GM19452 (cell line): Measurements from ENCODE around the gene SPATA31A6.
"Not testable (repeated sequence)": the region's sequence is repeated elsewhere in the genome, so short reads cannot be mapped to it uniquely, and the experiment has no call there.

Experiments used
- ATAC-seq: cut with Tn5 transposase; IDR thresholded peaks from one replicate; pipeline ENCODE4 v1.9.1; 2021; ENCODE audit not compliant: unreplicated experiment

The SPATA31A6 gene

DNA sequence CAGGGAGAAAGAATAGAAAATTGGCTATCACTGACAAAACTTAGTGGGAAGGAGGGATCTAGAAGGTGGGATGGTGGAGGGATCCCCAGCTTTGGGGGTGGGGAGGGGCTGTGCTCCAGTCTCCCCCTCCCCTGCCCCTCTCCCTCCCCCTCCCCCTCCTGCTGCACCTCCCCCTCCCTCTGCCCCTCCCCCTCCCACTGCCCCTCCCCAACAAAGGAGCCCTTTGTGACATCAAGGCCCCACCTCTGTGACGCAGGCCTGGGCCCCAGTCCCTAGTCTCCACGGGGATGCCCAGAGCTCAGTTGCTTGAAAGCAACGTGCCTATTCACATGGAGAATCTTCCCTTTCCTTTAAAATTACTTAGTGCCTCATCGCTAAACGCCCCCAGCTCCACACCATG, at the start of gene SPATA31A6:
SPATA31A6 (plus strand) TSS at position 301 of the 400 bp plus-strand sequence; CDS start at position 330, 29 bp downstream.
- not testable (repeated sequence) for ATAC-seq

- ATAC-seq, result not testable (repeated sequence)
Measured at GRCh38 chr9:42160299-42160698, 23.2 kb upstream of the SPATA31A6 start.

- ATAC-seq, result not testable (repeated sequence)
Measured at GRCh38 chr9:42219861-42220260, 36.4 kb downstream of the SPATA31A6 start.

DNA sequence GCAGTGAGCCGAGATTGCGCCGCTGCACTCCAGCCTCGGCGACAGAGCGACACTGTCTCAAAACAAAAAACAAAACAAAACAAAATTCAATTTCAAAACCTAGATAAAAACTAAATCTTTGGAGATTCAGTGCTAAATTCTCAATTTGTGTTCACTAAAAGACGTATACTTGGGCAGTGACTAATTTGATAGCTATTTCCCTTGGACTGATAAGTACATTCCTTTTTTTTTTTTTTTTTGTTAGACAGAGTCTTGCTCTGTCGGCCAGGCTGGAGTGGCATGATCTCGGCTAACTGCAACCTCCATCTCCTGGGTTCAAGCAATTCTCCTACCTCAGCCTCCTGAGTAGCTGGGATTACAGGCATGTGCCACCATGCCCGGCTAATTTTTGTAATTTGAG, 39.8 kb downstream of the SPATA31A6 start:
- ATAC-seq, result not testable (repeated sequence)

DNA sequence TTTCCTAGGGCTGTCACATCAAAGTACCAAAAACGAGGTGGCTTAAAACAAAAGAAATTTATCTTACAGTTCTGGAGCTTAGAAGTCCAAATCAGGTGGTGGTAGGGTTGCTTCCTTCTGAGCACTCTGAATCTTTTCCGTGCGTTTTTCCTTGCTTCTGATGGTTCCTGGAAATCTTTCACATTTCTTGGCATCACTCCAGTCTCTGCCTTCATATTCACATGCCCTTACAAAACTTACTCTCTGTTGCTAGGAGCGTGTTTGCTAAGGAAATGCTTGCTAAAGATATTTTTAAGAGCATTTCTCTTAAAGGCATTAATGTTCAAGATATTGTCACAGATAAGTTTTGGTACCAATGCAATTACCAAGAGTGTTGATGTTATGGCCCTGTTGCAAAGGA, 49.6 kb downstream of the SPATA31A6 start:
- not testable (repeated sequence) for ATAC-seq

GRCh38 chr9:42234610-42235009, 51.2 kb downstream of the SPATA31A6 start:
- not testable (repeated sequence) for ATAC-seq

DNA sequence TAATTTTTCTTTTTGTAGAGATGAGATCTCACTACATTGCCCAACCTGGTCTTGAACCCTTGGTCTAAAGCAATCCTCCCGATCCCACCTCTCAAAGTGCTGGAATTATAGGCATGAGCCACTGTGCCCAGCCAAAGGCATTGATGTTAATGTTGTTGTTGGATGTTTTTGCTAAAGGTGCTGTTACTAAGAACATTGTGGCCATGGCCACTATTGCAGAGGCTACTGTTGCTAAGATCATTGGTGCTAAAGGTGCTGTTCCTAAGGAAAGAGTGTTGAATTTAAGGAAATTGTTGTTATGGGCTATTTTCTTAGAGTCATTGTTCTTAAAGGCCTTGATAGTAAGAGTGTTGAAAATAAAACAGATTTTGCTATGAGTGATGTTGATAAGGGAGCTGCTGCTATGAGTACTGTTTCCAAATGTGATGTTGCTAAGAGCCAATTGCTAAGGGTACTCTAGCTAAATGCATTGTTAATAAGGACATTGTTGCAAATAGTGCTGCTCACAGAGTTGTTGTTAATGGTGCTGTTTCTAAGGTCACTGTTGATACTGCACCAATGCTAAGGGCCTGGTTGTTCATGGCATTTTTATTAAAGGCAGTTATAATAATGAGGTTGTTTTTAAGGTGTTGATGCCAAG, 52.0 kb downstream of the SPATA31A6 start:
- not testable (repeated sequence) for ATAC-seq

DNA sequence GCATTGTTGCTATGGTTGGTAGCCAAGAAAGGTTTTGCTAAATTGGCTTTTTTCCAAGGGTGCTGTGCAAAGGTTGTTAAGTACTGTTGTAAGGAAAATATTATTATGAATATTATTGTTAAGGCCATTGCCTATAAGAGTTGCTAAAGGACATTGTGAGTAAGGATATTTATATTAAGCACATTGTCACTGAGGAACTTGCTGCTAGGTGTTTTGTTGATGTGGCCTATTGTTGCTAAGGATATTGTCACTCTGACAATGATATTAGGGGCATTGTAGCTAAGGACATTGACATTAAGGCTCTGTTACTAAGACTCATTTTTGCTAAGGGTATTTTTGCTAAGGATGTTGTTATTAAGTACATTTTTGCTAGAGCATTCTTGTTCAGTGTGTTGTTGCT, 52.6 kb downstream of the SPATA31A6 start:
- ATAC-seq, result not testable (repeated sequence)

- ATAC-seq, result not testable (repeated sequence)
Measured at GRCh38 chr9:42237381-42237780, 53.9 kb downstream of the SPATA31A6 start.

DNA sequence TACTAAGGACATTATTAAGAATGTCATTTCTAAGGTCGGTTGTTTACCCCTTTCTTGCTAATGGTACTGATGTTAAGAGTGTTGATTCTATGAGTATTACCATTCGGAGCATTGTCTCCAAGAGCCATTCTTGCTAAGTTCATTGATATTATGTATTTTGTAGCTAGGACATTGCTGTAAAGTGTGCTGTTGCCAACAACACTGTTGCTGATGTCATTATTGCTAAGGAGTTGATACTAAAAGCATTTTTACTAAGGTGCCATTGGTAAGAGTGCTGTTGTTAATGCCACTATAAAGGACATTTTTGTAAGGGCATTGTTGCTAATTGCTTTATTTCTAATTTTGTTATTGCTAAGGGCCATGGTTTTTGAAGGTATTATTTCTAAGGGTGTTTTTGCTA, 55.4 kb downstream of the SPATA31A6 start:
- ATAC-seq, result not testable (repeated sequence)
